GM12878 (cell line): ENCODE measurements around the gene JAG2.

ENCODE experiments used
- CEBPB ChIP-seq, 2 experiments: fragments of 150-350 bp in 1 of 2; IDR thresholded peaks; 2 replicates each; pipeline ENCODE4 v1.6.1; 2012 to 2014; ENCODE audit warnings: low read depth in 2 of 2, low read length in 2 of 2, borderline replicate concordance in 1 of 2, inconsistent platforms in 1 of 2
- CREB1 ChIP-seq: IDR thresholded peaks from 2 replicates; pipeline ENCODE4 v1.6.1; 2012; ENCODE audit warnings: low read depth, mild to moderate bottlenecking, inconsistent platforms
- E2F4 ChIP-seq: IDR thresholded peaks from 2 replicates; pipeline ENCODE4 v1.6.1; 2012; ENCODE audit warnings: low read depth, low read length, improper control_type of control experiment
- EZH2 ChIP-seq: IDR thresholded peaks from 2 replicates; pipeline ENCODE4 v1.6.1; 2012; ENCODE audit warnings: low read depth, mild to moderate bottlenecking, control low read depth, inconsistent platforms, low read length, borderline replicate concordance; ENCODE audit not compliant: control insufficient read depth
- HDGF ChIP-seq: fragments of 450-650 bp; IDR thresholded peaks from 2 replicates; pipeline ENCODE4 v1.6.1; 2016; ENCODE audit warnings: antibody characterized with exemption
- POLR2A ChIP-seq: IDR thresholded peaks from 2 replicates; pipeline ENCODE4 v1.6.1; 2011; ENCODE audit warnings: low read depth, mild to moderate bottlenecking, low read length
- RAD21 ChIP-seq: IDR thresholded peaks from 2 replicates; pipeline ENCODE4 v1.6.1; 2011; ENCODE audit warnings: mild to moderate bottlenecking, low read depth, low read length, moderate library complexity; ENCODE audit not compliant: insufficient read depth
- SREBF2 ChIP-seq: IDR thresholded peaks from 2 replicates; pipeline ENCODE4 v1.6.1; 2012; ENCODE audit warnings: mild to moderate bottlenecking, low read length
- TCF3 ChIP-seq: IDR thresholded peaks from 2 replicates; pipeline ENCODE4 v1.6.1; 2012; ENCODE audit warnings: low read depth, mild to moderate bottlenecking, low read length, borderline replicate concordance; ENCODE audit not compliant: insufficient read depth

- TF ChIP-seq CEBPB (IDR thresholded peaks at IDR 0.05; ENCODE audit: borderline replicate concordance in 1 of 2, low read depth in 2 of 2, low read length in 2 of 2) (no peak), RAD21 (no peak), EZH2 (no peak), SREBF2 (no peak), POLR2A (no peak), TCF3 (no peak), E2F4 (no peak), CREB1 (no peak), HDGF (no peak)
These were observed 60.1 kb downstream of the JAG2 start for GRCh38 chr14:105108516-105108864.
